Fibroblast of lung (primary cell): Measurements from ENCODE around the gene ANO1. TPM values are rescaled to one million over a fixed set of nuclear protein-coding genes. Genes with fewer than 3 reads are reported as not detected.

Source experiments
- DNase-seq, 2 donors: peaks; one replicate each; pipeline versions ENCODE4 v3.0.0 to v3.0.0-alpha.2; 2010; ENCODE audit warnings: low read depth in 2 of 2
- H2AFZ ChIP-seq: 2 replicates; pipeline ENCODE4 v1.5.1; 2012; ENCODE audit warnings: low read length, control low read depth, inconsistent platforms
- H3K27ac ChIP-seq: 2 replicates; pipeline ENCODE4 v1.5.1; 2011; ENCODE audit warnings: low read length, control low read depth; ENCODE audit not compliant: insufficient read depth
- H3K27me3 ChIP-seq: 2 replicates; pipeline ENCODE4 v1.5.1; 2011; ENCODE audit warnings: mild to moderate bottlenecking, low read length; ENCODE audit not compliant: control insufficient read depth, insufficient read depth
- H3K36me3 ChIP-seq: 2 replicates; pipeline ENCODE4 v1.5.1; 2011; ENCODE audit warnings: low read length; ENCODE audit not compliant: control insufficient read depth, insufficient read depth
- H3K4me1 ChIP-seq: 2 replicates; pipeline ENCODE4 v1.5.1; 2011; ENCODE audit warnings: low read length; ENCODE audit not compliant: control insufficient read depth, insufficient read depth; ENCODE audit errors: extremely low read depth
- H3K4me2 ChIP-seq: 2 replicates; pipeline ENCODE4 v1.5.1; 2011; ENCODE audit warnings: low read length, control low read depth; ENCODE audit not compliant: insufficient read depth; ENCODE audit errors: extremely low read depth
- H3K4me3 ChIP-seq, 4 experiments: fragments of 200-600 bp in 1 of 4; sonication (generic) in 1 of 4; replicated peaks in 1 of 4; 2 replicates each; pipeline ENCODE4 v1.5.1; 2011 to 2016; ENCODE audit warnings: low read length in 4 of 4, low read depth in 3 of 4, mild to moderate bottlenecking in 3 of 4, control low read depth in 2 of 4, inconsistent platforms in 1 of 4, mixed read lengths in 1 of 4; ENCODE audit not compliant: insufficient read depth in 1 of 4; ENCODE audit errors: control extremely low read depth in 1 of 4
- H3K79me2 ChIP-seq: 2 replicates; pipeline ENCODE4 v1.5.1; 2012; ENCODE audit warnings: mild to moderate bottlenecking, low read length, inconsistent platforms; ENCODE audit not compliant: control insufficient read depth, insufficient read depth
- H3K9ac ChIP-seq: 2 replicates; pipeline ENCODE4 v1.5.1; 2011; ENCODE audit warnings: mild to moderate bottlenecking, low read length, control low read depth; ENCODE audit not compliant: insufficient read depth
- H3K9me3 ChIP-seq: 2 replicates; pipeline ENCODE4 v1.5.1; 2012; ENCODE audit warnings: low read depth, low read length; ENCODE audit not compliant: control insufficient read depth, insufficient read depth
- H4K20me1 ChIP-seq: 2 replicates; pipeline ENCODE4 v1.5.1; 2011; ENCODE audit warnings: low read length; ENCODE audit not compliant: control insufficient read depth, insufficient read depth; ENCODE audit errors: extremely low read depth
- EZH2 ChIP-seq: IDR thresholded peaks from 2 replicates; pipeline ENCODE4 v1.5.1; 2012; ENCODE audit warnings: low read length, control low read depth, mild to moderate bottlenecking; ENCODE audit errors: missing control alignments
- polyA plus RNA-seq, 2 donors: library from polyadenylated mRNA; depleted of rRNA in 1 of 2; stranded (reverse) in 1 of 2; unstranded in 1 of 2; fragments of >200 nt; gene quantifications; 2 replicates each; pipeline ENCODE4 v1.2.1, GENCODE V29; 2011 to 2012; ENCODE audit warnings: missing spikeins in 1 of 2
- total RNA-seq: library from RNA; depleted of rRNA; stranded (reverse); fragments of >200 nt; gene quantifications from 2 replicates; pipeline ENCODE4 v1.2.1, GENCODE V29; 2014
- TF ChIP-seq, protein P1 (sequence below), 2 donors: IDR thresholded peaks in 1 of 2; conservative IDR thresholded peaks in 1 of 2; 1 replicate in 1 of 2; 2 replicates in 1 of 2; pipeline ENCODE4 v1.5.1; 2011 to 2012; ENCODE audit warnings: low read length in 2 of 2, control low read depth in 1 of 2, inconsistent platforms in 1 of 2, low read depth in 1 of 2, mild to moderate bottlenecking in 1 of 2

The ANO1 gene
- total and polyA plus RNA-seq, 2 donors (not counting 1 experiment from before 2014, with no cell fraction given): 0.99 to 4.1 TPM

DNA sequence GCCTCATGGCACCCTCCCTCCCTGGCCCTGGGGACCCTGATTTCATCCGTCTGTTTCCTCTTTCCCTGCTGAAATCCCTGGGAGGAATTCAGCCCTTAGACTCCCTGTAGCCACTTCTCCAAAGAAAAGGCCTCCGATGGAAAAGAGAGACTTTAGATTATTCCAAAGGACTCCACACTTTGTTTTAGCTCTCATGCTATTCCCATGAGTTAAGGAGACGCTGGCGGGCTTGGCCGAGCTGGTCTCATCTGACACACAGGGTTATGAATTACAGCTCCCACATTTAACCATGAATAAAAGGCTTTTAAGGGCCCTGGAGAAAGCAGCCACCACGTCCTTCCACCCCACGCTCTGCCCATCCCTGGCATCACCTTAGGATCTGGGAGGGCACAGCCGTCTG is 57.0 kb downstream of the ANO1 start:
- Histone ChIP-seq H3K27me3 (no peaks in the 10 kb centered on the region), H3K79me2 (no peaks in the 10 kb centered on the region), H3K36me3 (no peaks in the 10 kb centered on the region), H3K4me1 (no peaks in the 10 kb centered on the region), H3K4me3 (no peak overlapping the region), H3K4me2 (no peak overlapping the region), H2AFZ (no peak overlapping the region), H4K20me1 (no peaks in the 10 kb centered on the region), H3K9me3 (no peaks in the 10 kb centered on the region), H3K9ac (no peak overlapping the region), H3K27ac (no peak overlapping the region)
- no peak for TF ChIP-seq EZH2
- TF ChIP-seq, protein P1, sequence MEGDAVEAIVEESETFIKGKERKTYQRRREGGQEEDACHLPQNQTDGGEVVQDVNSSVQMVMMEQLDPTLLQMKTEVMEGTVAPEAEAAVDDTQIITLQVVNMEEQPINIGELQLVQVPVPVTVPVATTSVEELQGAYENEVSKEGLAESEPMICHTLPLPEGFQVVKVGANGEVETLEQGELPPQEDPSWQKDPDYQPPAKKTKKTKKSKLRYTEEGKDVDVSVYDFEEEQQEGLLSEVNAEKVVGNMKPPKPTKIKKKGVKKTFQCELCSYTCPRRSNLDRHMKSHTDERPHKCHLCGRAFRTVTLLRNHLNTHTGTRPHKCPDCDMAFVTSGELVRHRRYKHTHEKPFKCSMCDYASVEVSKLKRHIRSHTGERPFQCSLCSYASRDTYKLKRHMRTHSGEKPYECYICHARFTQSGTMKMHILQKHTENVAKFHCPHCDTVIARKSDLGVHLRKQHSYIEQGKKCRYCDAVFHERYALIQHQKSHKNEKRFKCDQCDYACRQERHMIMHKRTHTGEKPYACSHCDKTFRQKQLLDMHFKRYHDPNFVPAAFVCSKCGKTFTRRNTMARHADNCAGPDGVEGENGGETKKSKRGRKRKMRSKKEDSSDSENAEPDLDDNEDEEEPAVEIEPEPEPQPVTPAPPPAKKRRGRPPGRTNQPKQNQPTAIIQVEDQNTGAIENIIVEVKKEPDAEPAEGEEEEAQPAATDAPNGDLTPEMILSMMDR (conservative IDR thresholded peaks at IDR 0.05 in 1 of 2, IDR thresholded peaks at IDR 0.05 in 1 of 2; ENCODE audit: low read depth in 1 of 2, low read length in 2 of 2): no peak
- DNase-seq: no peak

DNA sequence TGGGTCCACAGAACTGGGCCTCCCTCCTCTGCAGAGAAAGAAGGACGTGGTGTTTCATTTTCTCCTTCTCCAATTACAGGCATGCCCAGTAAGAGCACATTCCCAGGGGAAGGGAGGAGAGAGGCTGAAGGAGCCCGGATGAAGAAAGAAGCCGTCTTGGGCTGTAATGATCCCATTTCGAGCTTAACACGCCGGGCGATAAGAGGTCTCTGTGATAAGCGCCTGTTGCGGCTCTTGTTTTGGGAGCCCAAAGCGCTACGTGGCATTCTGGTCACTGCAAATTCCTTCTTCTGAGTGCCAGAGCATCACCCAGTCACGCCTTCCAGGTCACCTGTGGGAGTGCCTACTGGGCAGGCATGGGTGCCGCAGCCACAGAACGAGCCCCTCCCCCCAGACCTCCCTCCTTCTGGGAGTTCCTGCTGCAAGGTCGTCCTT is 57.5 kb downstream of the ANO1 start:
- H3K9ac ChIP-seq: no peak overlapping the region
- no peak overlapping the region for H3K4me2 ChIP-seq
- peak; percentile 20 to 33 for DNase-seq
- no peak overlapping the region for H3K4me3 ChIP-seq
- no peaks in the 10 kb centered on the region for H3K4me1 ChIP-seq
- H2AFZ ChIP-seq: no peak overlapping the region
- TF ChIP-seq, protein P1 (conservative IDR thresholded peaks at IDR 0.05 in 1 of 2, IDR thresholded peaks at IDR 0.05 in 1 of 2; ENCODE audit: low read depth in 1 of 2, low read length in 2 of 2): no peak
- no peak for TF ChIP-seq EZH2
- H3K9me3 ChIP-seq: no peaks in the 10 kb centered on the region
- no peaks in the 10 kb centered on the region for H4K20me1 ChIP-seq
- H3K79me2 ChIP-seq: no peaks in the 10 kb centered on the region
- H3K27me3 ChIP-seq: no peaks in the 10 kb centered on the region
- H3K36me3 ChIP-seq: no peaks in the 10 kb centered on the region
- no peak overlapping the region for H3K27ac ChIP-seq

DNA sequence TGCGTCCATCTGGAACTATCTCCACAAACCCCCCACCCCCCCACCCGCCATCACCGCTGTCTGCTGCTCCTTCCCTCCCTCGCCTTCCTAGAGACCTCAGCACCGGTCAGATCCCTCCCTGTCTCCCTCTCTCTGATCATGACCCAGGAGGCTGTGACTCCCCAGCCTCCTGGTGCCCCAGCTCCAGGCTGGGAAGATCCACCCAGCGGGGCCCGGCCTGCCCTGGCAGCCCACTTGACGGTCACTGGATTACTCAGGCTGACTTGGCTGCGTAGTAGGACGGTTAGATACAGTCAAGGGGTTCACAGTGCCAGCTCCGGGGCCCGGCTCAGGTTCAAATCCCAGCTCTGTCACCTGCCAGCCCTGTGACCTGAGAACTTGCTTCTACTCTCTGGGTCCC is 59.3 kb downstream of the ANO1 start:
- no peaks in the 10 kb centered on the region for H3K9me3 ChIP-seq
- H3K27me3 ChIP-seq: peaks cover 3% of the 10 kb centered on the region
- no peaks in the 10 kb centered on the region for H3K36me3 ChIP-seq
- H3K27ac ChIP-seq: no peak overlapping the region
- no peaks in the 10 kb centered on the region for H4K20me1 ChIP-seq
- no peak for DNase-seq
- H3K9ac ChIP-seq: no peak overlapping the region
- no peaks in the 10 kb centered on the region for H3K4me1 ChIP-seq
- H3K4me2 ChIP-seq: no peak overlapping the region
- no peak for TF ChIP-seq EZH2
- TF ChIP-seq, protein P1 (conservative IDR thresholded peaks at IDR 0.05 in 1 of 2, IDR thresholded peaks at IDR 0.05 in 1 of 2; ENCODE audit: low read depth in 1 of 2, low read length in 2 of 2): no peak
- H3K79me2 ChIP-seq: no peaks in the 10 kb centered on the region
- H3K4me3 ChIP-seq: no peak overlapping the region
- no peak overlapping the region for H2AFZ ChIP-seq
